ENCODE data around the gene TFB1M. TPM values are rescaled to one million over a fixed set of nuclear protein-coding genes. Genes with fewer than 3 reads are reported as not detected.

Gene TFB1M
- total and polyA plus RNA-seq, 2 donors (not counting 3 experiments of a cell fraction or from before 2014, with no cell fraction given) = 12.9 to 35.5 TPM

DNA sequence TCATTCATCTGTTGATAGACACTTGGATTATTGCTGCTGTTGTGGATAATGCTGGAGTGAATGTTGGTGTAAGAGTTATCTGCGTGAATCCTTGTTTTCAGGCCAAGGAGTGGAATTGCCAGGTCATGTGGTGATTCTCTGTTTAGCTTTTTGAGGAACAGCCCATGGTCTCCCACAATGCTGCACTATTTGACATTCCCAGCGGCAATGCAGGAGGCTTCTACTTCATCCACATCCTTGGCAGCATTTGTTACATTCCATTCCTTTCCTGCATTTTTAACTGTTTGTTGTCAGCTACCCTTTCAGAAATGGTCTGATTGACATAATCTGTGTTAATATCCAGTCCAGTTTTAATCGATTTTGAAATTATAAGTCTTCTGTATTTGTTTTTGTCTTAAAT, 102.2 kb downstream of the TFB1M start:
- ChIA-PET POLR2A (no interaction called here), CTCF (interaction anchor here (1.8 kb wide), 1 partner anchor 36 kb away, joined by 7 read pairs; no protein-coding TSS in a partner anchor)
- no peak for TF ChIP-seq MYC (IDR thresholded peaks at IDR 0.05; ENCODE audit: low read depth, low read length)
- TF ChIP-seq EZH2 (IDR thresholded peaks at IDR 0.05; ENCODE audit: borderline replicate concordance, low read depth, low read length, severe bottlenecking) = no peak
- no peak for TF ChIP-seq FOS (IDR thresholded peaks at IDR 0.05; ENCODE audit: borderline replicate concordance, insufficient read depth, low read length)
- TF ChIP-seq JUN (IDR thresholded peaks at IDR 0.05; ENCODE audit: borderline replicate concordance, insufficient read depth, insufficient read length, low read depth) = no peak
- no peak for TF ChIP-seq POLR2AphosphoS5 (IDR thresholded peaks at IDR 0.05; ENCODE audit: insufficient read depth, low read depth, low read length)
- intact Hi-C loops (cut with micrococcal nuclease) (no loop called here), dilution Hi-C loops (cut with MboI; ENCODE audit: extremely low pct_ligation_motif_present, low sequenced_read_pairs) (no loop called here)
- no peaks in the 10 kb centered on the region for H3K9me1 ChIP-seq (replicated peaks; ENCODE audit: control insufficient read depth, extremely low read depth, insufficient read depth, low read length)
- FAIRE-seq = no peak
- H2AFZ ChIP-seq (ENCODE audit: low read depth, low read length) = no peak overlapping the region
- no peaks in the 10 kb centered on the region for H3K36me3 ChIP-seq (ENCODE audit: control insufficient read depth in 2 of 2, extremely low read depth in 1 of 2, insufficient read depth in 2 of 2, low read length in 2 of 2)
- no peaks in the 10 kb centered on the region for H3K79me2 ChIP-seq (ENCODE audit: control insufficient read depth, insufficient read depth, low read length)
- H3K9me3 ChIP-seq (replicated peaks; ENCODE audit: control insufficient read depth, insufficient read depth, low read length) = no peaks in the 10 kb centered on the region
- BruUV-seq (replicated peaks) = no TSS peak
- H4K20me1 ChIP-seq (replicated peaks; ENCODE audit: control insufficient read depth, extremely low read depth, insufficient read depth, low read length) = no peaks in the 10 kb centered on the region
- H3K27ac ChIP-seq (ENCODE audit: insufficient read depth, low read depth, low read length) = no peak overlapping the region
- no peak for DNase-seq (ENCODE audit: low read depth, low spot score)
- H3K4me1 ChIP-seq (ENCODE audit: control insufficient read depth, extremely low read depth, insufficient read depth, low read length) = no peaks in the 10 kb centered on the region
- H3K4me2 ChIP-seq (ENCODE audit: insufficient read depth, low read length) = no peak overlapping the region
- H3K4me3 ChIP-seq (replicated peaks in 1 of 3; ENCODE audit: insufficient read depth in 1 of 3, low read depth in 1 of 3, low read length in 3 of 3) = no peak overlapping the region
- no peak overlapping the region for H3K9ac ChIP-seq (replicated peaks; ENCODE audit: extremely low read depth, insufficient read depth, low read length)
- no peaks in the 10 kb centered on the region for H3K27me3 ChIP-seq (ENCODE audit: control insufficient read depth in 2 of 2, insufficient read depth in 2 of 2, low read length in 2 of 2)

- dilution Hi-C loops (cut with MboI; ENCODE audit: extremely low pct_ligation_motif_present, low sequenced_read_pairs) (no loop called here), intact Hi-C loops (cut with micrococcal nuclease) (no loop called here)
- H2AFZ ChIP-seq (ENCODE audit: low read depth, low read length) = no peak overlapping the region
- H3K9me3 ChIP-seq (replicated peaks; ENCODE audit: control insufficient read depth, insufficient read depth, low read length) = no peaks in the 10 kb centered on the region
- ChIA-PET POLR2A (no interaction called here), CTCF (interaction anchor here (1.1 kb wide), 1 partner anchor 19 kb away, joined by 3 read pairs; no protein-coding TSS in a partner anchor)
- H3K36me3 ChIP-seq (ENCODE audit: control insufficient read depth in 2 of 2, extremely low read depth in 1 of 2, insufficient read depth in 2 of 2, low read length in 2 of 2) = no peaks in the 10 kb centered on the region
- no peak for TF ChIP-seq GATA2 (IDR thresholded peaks at IDR 0.05; ENCODE audit: insufficient read depth, insufficient read length, low read depth, low read length)
- no peak for TF ChIP-seq EZH2 (IDR thresholded peaks at IDR 0.05; ENCODE audit: borderline replicate concordance, low read depth, low read length, severe bottlenecking)
- no peak for TF ChIP-seq FOS (IDR thresholded peaks at IDR 0.05; ENCODE audit: borderline replicate concordance, insufficient read depth, low read length)
- no peak for TF ChIP-seq JUN (IDR thresholded peaks at IDR 0.05; ENCODE audit: borderline replicate concordance, insufficient read depth, insufficient read length, low read depth)
- TF ChIP-seq MAX (IDR thresholded peaks at IDR 0.05; ENCODE audit: insufficient read depth, insufficient read length) = no peak
- TF ChIP-seq POLR2AphosphoS5 (IDR thresholded peaks at IDR 0.05; ENCODE audit: insufficient read depth, low read depth, low read length) = no peak
- no peak for TF ChIP-seq CTCF (IDR thresholded peaks at IDR 0.05; ENCODE audit: extremely low read depth in 1 of 2, insufficient read depth in 1 of 2, low read depth in 1 of 2, low read length in 2 of 2)
- no peak for TF ChIP-seq POLR2A (IDR thresholded peaks at IDR 0.05; ENCODE audit: low read depth, low read length)
- no peak for TF ChIP-seq MYC (IDR thresholded peaks at IDR 0.05; ENCODE audit: low read depth, low read length)
- FAIRE-seq (no peak), DNase-seq (ENCODE audit: low read depth, low spot score) (no peak)
- no peaks in the 10 kb centered on the region for H3K9me1 ChIP-seq (replicated peaks; ENCODE audit: control insufficient read depth, extremely low read depth, insufficient read depth, low read length)
- no TSS peak for BruUV-seq (replicated peaks)
- no peak overlapping the region for H3K4me2 ChIP-seq (ENCODE audit: insufficient read depth, low read length)
- H4K20me1 ChIP-seq (replicated peaks; ENCODE audit: control insufficient read depth, extremely low read depth, insufficient read depth, low read length) = no peaks in the 10 kb centered on the region
- H3K27me3 ChIP-seq (ENCODE audit: control insufficient read depth in 2 of 2, insufficient read depth in 2 of 2, low read length in 2 of 2) = no peaks in the 10 kb centered on the region
- no peak overlapping the region for H3K9ac ChIP-seq (replicated peaks; ENCODE audit: extremely low read depth, insufficient read depth, low read length)
- H3K27ac ChIP-seq (ENCODE audit: insufficient read depth, low read depth, low read length) = no peak overlapping the region
- no peak overlapping the region for H3K4me3 ChIP-seq (replicated peaks in 1 of 3; ENCODE audit: insufficient read depth in 1 of 3, low read depth in 1 of 3, low read length in 3 of 3)
- H3K4me1 ChIP-seq (ENCODE audit: control insufficient read depth, extremely low read depth, insufficient read depth, low read length) = peaks cover 3% of the 10 kb centered on the region
- H3K79me2 ChIP-seq (ENCODE audit: control insufficient read depth, insufficient read depth, low read length) = no peaks in the 10 kb centered on the region
These were observed 107.1 kb downstream of the TFB1M start for GRCh38 chr6:155207223-155207622.

Data from endothelial cell of umbilical vein (primary cell).